ENCODE results near the gene APBA2. TPM values are rescaled to one million over a fixed set of nuclear protein-coding genes. Genes with fewer than 3 reads are reported as not detected.

Gene APBA2
- polyA plus RNA-seq, 1 donor (not counting 4 experiments of a cell fraction or from before 2014, with no cell fraction given), result 5.5 TPM

DNA sequence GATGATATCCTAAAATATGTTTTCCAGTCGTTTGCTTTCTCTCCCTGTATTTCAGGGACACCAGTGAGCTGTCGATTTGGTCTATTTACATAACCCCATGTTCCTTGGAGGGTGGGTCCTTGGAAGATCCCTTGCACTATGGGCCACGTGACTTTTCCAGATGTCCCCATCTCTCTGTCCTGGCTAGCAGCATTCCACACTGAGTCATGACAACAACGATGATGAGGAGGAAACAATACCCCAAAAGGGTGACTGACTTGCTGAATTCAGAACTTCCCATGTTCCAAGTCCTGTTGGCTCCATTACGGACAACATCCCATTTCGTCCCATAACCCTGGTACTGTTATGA is 249.5 kb downstream of the APBA2 start:
- Histone ChIP-seq H3K4me2 (ENCODE audit: control insufficient read depth, extremely low read depth, insufficient read depth, low read depth, low read length) (no peak overlapping the region), H2AFZ (ENCODE audit: control insufficient read depth, low read length) (no peak overlapping the region), H3K9me3 (ENCODE audit: control insufficient read depth, low read depth, low read length) (no peaks in the 10 kb centered on the region), H3K27ac (ENCODE audit: control insufficient read depth, insufficient read depth, low read length) (no peak overlapping the region), H3K9me1 (ENCODE audit: control insufficient read depth, extremely low read depth, insufficient read depth, low read length) (no peaks in the 10 kb centered on the region), H3K36me3 (ENCODE audit: control insufficient read depth in 2 of 2, extremely low read depth in 1 of 2, insufficient read depth in 2 of 2, low read length in 2 of 2) (no peaks in the 10 kb centered on the region), H3K9ac (ENCODE audit: control insufficient read depth, extremely low read depth, insufficient read depth, low read length) (no peak overlapping the region), H3K4me1 (ENCODE audit: control insufficient read depth, extremely low read depth, insufficient read depth, low read length) (no peaks in the 10 kb centered on the region), H3K27me3 (ENCODE audit: control insufficient read depth, extremely low read depth, insufficient read depth, low read length) (no peaks in the 10 kb centered on the region), H3K4me3 (ENCODE audit: control insufficient read depth in 2 of 3, extremely low read depth in 1 of 3, insufficient read depth in 2 of 3, low read depth in 1 of 3, low read length in 3 of 3) (no peak overlapping the region), H3K79me2 (ENCODE audit: control insufficient read depth, insufficient read depth, low read length) (no peaks in the 10 kb centered on the region), H4K20me1 (ENCODE audit: control insufficient read depth, extremely low read depth, insufficient read depth, low read length) (no peaks in the 10 kb centered on the region)
- no peak for FAIRE-seq
- TF ChIP-seq CTCF (optimal IDR thresholded peaks at IDR 0.05 in 1 of 3, IDR thresholded peaks at IDR 0.05 in 1 of 3, conservative IDR thresholded peaks at IDR 0.05 in 1 of 3; ENCODE audit: extremely low read depth in 1 of 3, insufficient read depth in 2 of 3, low read length in 3 of 3) (no peak), EZH2 (IDR thresholded peaks at IDR 0.05; ENCODE audit: low read length) (no peak)
- no peak for DNase-seq (ENCODE audit: low read depth, low spot score)
- dilution Hi-C loops (cut with MboI; ENCODE audit: extremely low pct_ligation_motif_present, low sequenced_read_pairs), result no loop called here

DNA sequence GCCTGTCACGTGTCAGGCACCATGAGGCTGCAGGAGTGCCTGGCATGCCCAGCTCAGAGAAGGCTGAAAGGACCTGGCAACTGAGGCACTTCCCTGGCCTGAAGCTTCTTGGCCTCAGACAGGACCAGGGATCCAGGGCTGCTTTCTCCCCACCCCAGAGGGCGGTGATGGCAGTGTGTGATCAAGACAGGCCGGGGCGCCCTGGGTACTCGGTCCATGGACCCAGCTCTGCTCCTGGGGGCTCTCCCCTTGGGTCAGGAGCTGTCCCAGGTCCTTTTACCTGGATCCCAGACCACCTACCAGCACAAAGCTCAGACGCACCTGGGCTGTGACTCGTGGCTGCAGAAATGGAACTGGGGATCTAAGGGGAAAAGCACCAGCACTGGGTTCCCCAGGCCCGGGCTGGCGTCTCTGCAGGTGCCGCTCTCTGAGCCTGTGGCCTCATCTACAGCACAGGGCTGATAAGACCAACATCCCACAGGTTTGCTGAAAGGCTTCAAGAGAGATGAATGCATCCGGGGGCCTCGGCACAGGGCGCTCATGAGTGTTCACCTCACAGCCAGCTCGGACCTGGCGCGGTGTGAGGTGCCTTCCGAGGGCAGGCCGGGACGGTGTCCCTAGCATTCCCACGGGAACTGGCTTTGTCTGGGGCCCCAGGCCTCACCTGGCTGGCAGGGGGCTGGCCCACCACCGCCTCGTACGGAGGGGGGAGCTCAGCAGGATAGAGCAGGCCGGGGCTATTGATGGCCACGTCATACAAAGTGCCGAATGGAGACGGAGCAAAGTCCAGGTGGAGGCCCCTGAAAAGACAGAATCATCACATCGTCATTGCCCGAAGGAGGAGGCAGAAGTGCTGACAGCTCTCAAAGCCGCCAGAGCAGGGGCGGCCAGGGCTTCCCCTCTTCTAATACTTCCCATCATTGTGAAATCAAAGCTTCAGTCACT is 250.2 kb downstream of the APBA2 start:
- Histone ChIP-seq H2AFZ (ENCODE audit: control insufficient read depth, low read length) (no peak overlapping the region), H3K9ac (ENCODE audit: control insufficient read depth, extremely low read depth, insufficient read depth, low read length) (no peak overlapping the region), H3K4me2 (ENCODE audit: control insufficient read depth, extremely low read depth, insufficient read depth, low read depth, low read length) (no peak overlapping the region), H3K4me3 (ENCODE audit: control insufficient read depth in 2 of 3, extremely low read depth in 1 of 3, insufficient read depth in 2 of 3, low read depth in 1 of 3, low read length in 3 of 3) (no peak overlapping the region), H3K9me3 (ENCODE audit: control insufficient read depth, low read depth, low read length) (no peaks in the 10 kb centered on the region), H3K27me3 (ENCODE audit: control insufficient read depth, extremely low read depth, insufficient read depth, low read length) (no peaks in the 10 kb centered on the region), H3K36me3 (ENCODE audit: control insufficient read depth in 2 of 2, extremely low read depth in 1 of 2, insufficient read depth in 2 of 2, low read length in 2 of 2) (no peaks in the 10 kb centered on the region), H4K20me1 (ENCODE audit: control insufficient read depth, extremely low read depth, insufficient read depth, low read length) (no peaks in the 10 kb centered on the region), H3K4me1 (ENCODE audit: control insufficient read depth, extremely low read depth, insufficient read depth, low read length) (no peaks in the 10 kb centered on the region), H3K79me2 (ENCODE audit: control insufficient read depth, insufficient read depth, low read length) (no peaks in the 10 kb centered on the region), H3K27ac (ENCODE audit: control insufficient read depth, insufficient read depth, low read length) (no peak overlapping the region), H3K9me1 (ENCODE audit: control insufficient read depth, extremely low read depth, insufficient read depth, low read length) (no peaks in the 10 kb centered on the region)
- no peak for DNase-seq (ENCODE audit: low read depth, low spot score)
- dilution Hi-C loops (cut with MboI; ENCODE audit: extremely low pct_ligation_motif_present, low sequenced_read_pairs), result no loop called here
- no peak for TF ChIP-seq CTCF (optimal IDR thresholded peaks at IDR 0.05 in 1 of 3, IDR thresholded peaks at IDR 0.05 in 1 of 3, conservative IDR thresholded peaks at IDR 0.05 in 1 of 3; ENCODE audit: extremely low read depth in 1 of 3, insufficient read depth in 2 of 3, low read length in 3 of 3)
- no peak for TF ChIP-seq EZH2 (IDR thresholded peaks at IDR 0.05; ENCODE audit: low read length)
- FAIRE-seq, result no peak
